Epithelial cell of esophagus (primary cell): ENCODE data around the gene PLA2G15.

ENCODE experiments used
- DNase-seq: peaks from one replicate; pipeline ENCODE4 v3.0.0; 2010; ENCODE audit warnings: low read depth
- H3K4me3 ChIP-seq: 2 replicates; pipeline ENCODE4 v1.5.1; 2011; ENCODE audit warnings: mild to moderate bottlenecking, low read length, control low read depth
- TF ChIP-seq, protein P1 (sequence below): IDR thresholded peaks from 2 replicates; pipeline ENCODE4 v1.5.1; 2011; ENCODE audit warnings: low read depth, mild to moderate bottlenecking, low read length, control low read depth, inconsistent platforms; ENCODE audit not compliant: insufficient read depth; ENCODE audit errors: missing control alignments

Gene PLA2G15

GRCh38 chr16:68244903-68245853, at the start of gene PLA2G15:
Gene PLA2G15 (plus strand): TSS chr16:68245373. CDS start chr16:68245427, 54 bp downstream.
- peak within 1 kb of the TSS; percentile 88 for H3K4me3 ChIP-seq
- peak; percentile 98 for DNase-seq
- TF ChIP-seq, protein P1, sequence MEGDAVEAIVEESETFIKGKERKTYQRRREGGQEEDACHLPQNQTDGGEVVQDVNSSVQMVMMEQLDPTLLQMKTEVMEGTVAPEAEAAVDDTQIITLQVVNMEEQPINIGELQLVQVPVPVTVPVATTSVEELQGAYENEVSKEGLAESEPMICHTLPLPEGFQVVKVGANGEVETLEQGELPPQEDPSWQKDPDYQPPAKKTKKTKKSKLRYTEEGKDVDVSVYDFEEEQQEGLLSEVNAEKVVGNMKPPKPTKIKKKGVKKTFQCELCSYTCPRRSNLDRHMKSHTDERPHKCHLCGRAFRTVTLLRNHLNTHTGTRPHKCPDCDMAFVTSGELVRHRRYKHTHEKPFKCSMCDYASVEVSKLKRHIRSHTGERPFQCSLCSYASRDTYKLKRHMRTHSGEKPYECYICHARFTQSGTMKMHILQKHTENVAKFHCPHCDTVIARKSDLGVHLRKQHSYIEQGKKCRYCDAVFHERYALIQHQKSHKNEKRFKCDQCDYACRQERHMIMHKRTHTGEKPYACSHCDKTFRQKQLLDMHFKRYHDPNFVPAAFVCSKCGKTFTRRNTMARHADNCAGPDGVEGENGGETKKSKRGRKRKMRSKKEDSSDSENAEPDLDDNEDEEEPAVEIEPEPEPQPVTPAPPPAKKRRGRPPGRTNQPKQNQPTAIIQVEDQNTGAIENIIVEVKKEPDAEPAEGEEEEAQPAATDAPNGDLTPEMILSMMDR, result no peak

DNA sequence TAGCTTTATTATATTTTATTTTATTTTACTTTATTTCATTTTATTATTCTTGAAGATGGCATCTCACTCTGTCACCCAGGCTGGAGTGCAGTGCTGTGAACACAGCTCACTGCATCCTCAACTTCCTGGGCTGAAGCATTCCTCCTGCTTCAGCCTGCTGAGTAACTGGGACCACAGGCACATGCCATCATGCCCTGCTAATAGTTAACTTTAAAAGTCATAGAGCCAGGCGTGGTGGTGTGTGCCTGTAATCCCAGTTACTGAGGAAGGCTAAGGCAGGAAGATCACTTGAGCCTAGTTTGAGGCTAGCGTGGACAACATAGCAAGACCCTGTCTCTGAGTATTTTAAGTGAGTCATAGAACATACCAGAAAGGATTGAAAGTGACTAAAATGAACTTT, 47.9 kb upstream of the PLA2G15 start:
- TF ChIP-seq, protein P1, result no peak
- no peak overlapping the region for H3K4me3 ChIP-seq
- peak; percentile 11 for DNase-seq

DNA sequence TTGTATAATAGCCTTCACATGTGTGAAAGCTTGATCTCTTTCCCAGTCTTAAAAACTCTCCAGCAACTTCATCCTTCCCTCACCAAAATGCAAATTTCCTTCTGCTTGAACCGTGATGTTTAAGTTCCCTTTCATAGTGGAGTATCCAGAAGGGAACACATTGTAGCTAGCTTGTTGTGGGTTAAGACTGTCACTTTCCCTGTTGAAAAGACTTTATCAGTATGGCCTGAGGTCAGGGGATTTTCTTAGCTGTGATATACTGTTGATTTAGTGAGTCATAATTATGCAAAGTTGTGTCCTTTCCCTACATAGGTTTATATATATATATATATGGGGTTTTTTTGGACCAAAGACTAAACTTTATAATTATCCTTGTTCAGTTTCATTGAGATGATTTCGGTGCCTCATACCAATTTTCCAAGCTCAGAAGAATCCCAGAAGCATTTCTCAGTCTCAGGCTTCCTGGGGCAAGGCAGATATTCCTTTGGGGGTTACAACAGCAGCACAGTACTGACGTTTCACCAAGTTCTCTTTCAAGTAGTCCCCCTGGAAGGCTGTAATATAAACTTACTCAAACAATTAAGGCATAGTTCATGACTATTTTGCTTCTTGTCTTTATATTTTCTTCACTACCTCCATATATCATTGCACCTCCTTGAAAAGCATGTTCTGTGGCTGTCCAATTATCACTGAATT, 44.9 kb upstream of the PLA2G15 start:
- H3K4me3 ChIP-seq, result no peak overlapping the region
- DNase-seq, result peak; percentile 61
- TF ChIP-seq, protein P1, result no peak

- no peak overlapping the region for H3K4me3 ChIP-seq
- TF ChIP-seq, protein P1, result no peak
- no peak for DNase-seq
These were observed 43.1 kb upstream of the PLA2G15 start for GRCh38 chr16:68202091-68202519.

GRCh38 chr16:68206245-68206644, 38.9 kb upstream of the PLA2G15 start:
- TF ChIP-seq, protein P1, result no peak
- H3K4me3 ChIP-seq, result no peak overlapping the region
- no peak for DNase-seq

DNA sequence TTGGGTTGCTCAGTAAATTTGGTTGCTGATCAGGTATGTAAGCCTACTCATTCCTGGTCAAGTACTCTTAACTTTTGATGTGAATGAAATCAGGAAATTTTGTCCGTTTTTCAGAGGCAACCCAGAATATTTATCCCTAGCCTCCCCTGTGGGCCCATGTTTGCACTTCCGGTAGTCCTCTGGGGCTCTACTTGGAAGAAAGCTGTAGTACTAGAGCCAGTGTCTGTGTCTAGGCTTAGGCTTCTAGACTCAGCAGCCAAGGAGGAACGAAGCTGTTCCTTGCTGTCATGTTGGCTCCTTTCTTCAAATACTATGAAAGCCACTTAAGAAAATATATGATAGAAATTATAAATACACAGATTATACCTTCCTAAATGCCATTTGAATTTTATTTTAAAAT, 30.4 kb upstream of the PLA2G15 start:
- DNase-seq, result no peak
- TF ChIP-seq, protein P1, result no peak
- H3K4me3 ChIP-seq, result no peak overlapping the region

- H3K4me3 ChIP-seq, result no peak overlapping the region
- TF ChIP-seq, protein P1, result no peak
- no peak for DNase-seq
These were observed 29.9 kb upstream of the PLA2G15 start for GRCh38 chr16:68215302-68215701.
